SK-N-DZ (cell line): ENCODE data around the gene ARL3. TPM values are rescaled to one million over a fixed set of nuclear protein-coding genes. Genes with fewer than 3 reads are reported as not detected.
"Not testable (repeated sequence)": the region's sequence is repeated elsewhere in the genome, so short reads cannot be mapped to it uniquely, and the experiment has no call there.

Experiments used
- DNase-seq: peaks from one replicate; pipeline ENCODE4 v3.0.0-alpha.2; 2015; ENCODE audit warnings: low spot score
- polyA plus RNA-seq, 2 experiments: library from polyadenylated mRNA; depleted of rRNA; stranded (reverse); fragments of >200 nt; gene quantifications; 2 replicates each; pipeline ENCODE4 v1.2.3, GENCODE V29; 2014

ARL3 gene, protein sequence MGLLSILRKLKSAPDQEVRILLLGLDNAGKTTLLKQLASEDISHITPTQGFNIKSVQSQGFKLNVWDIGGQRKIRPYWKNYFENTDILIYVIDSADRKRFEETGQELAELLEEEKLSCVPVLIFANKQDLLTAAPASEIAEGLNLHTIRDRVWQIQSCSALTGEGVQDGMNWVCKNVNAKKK
- polyA plus RNA-seq (2014; cell fraction: cytosol; rRNA removed), result 18.1 and 18.2 TPM in 2 replicates
- polyA plus RNA-seq (2014; cell fraction: nucleus; rRNA removed), result 11.4 and 12.1 TPM in 2 replicates

- peak; percentile 99 for DNase-seq
These were observed at the start of gene ARL3 for GRCh38 chr10:102713814-102714620. ARL3 (minus strand) TSS chr10:102714397; CDS start chr10:102714275, 122 bp downstream.

- no peak for DNase-seq
These were observed 48.9 kb upstream of the ARL3 start for GRCh38 chr10:102763037-102763607.

GRCh38 chr10:102762401-102763015 lies 48.3 kb upstream of the ARL3 start:
- no peak for DNase-seq

GRCh38 chr10:102761981-102762380 lies 47.8 kb upstream of the ARL3 start:
- no peak for DNase-seq

DNA sequence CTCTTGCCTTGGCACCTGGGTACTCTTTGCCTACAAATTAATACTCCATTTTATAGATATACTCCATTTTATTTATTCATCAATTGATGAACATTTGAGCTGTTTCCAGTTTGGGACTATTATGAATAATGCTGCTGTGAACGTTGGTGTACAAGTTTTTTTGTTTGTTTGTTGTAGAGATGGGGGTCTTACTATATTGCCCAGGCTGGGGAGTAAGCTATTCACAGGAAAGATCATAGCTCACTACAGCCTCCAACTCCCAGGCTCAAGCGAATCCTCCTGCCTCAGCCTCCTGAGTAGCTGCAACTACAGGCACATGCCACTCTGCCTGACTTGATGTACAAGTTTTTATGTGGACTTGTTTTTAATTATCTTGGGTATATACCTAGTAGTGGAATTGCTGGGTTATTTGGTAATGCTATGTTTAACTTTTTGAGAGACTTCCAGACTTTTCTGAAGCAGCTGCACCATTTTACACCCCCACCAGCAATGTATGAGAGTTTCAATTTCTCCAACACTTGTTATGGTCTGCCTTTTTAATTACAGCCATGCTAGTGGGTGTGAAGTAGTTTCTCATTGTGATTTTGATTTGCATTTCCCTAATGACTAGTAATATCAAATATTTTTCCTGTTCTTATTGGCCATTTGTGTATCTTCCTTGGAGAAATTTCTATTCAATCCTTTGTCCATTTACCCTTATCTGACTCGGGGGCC lies 45.5 kb upstream of the ARL3 start:
- no peak for DNase-seq

DNA sequence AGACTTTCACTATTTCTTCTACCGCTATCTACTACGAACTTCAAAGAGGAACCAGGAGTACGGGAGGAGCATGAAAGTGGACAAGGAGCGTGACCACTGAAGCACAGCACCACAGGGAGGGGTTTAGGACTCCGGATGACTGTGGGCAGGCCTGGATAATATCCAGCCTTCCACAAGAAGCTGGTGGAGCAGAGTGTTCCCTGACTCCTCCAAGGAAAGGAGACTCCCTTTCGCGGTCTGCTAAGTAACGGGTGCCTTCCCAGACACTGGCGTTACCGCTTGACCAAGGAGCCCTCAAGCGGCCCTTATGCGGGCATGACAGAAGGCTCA lies 44.7 kb upstream of the ARL3 start:
- not testable (repeated sequence) for DNase-seq

DNA sequence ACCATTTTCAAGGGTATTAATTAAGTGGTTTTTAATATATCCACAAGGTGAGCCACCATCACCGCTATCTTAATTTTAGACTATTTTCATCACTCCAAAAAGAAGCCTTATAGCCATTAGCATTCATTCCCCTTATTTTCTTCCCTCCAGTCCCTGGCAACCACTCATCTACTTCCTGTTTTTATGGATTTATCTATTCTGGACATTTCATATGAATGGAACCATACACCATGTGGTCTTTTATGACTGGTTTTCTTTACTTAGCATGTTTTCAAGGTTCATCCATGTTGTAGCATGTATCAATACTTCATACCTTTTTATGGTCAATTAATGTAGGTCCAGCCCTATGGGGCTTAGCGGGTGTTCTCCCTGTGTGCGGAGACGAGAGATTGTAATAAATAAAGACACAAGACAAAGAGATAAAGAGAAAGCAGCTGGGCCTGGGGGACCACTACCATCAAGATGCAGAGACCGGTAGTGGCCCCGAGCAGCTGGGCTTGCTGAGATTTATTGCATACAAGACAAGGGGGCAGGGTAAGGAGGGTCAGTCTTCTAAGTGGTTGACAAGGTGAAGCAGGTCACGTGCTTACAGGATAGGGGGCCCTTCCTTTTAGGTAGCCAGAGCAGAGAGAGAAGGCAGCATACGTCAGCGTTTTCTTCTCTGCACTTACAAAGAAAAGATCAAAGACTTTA lies 44.2 kb upstream of the ARL3 start:
- peak; percentile 52 for DNase-seq

DNA sequence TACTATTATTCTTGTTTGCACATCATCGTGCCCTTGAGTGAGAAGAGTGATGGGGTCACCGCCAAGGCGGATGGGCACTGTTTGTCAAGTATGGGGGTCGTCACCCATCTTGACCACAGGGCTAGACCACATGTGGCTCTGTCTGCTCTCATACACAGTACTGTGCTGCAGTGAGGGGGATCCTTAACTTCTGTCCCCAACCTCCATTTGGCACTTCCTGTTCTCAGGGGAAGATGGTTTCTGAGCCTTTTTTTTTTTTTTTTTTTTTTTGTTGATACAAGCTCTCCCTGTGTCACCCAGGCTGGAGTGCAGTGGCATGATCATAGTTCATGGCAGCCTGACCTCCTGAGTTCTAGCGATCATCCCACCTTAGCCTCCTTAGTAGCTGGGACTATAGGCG lies 43.1 kb upstream of the ARL3 start:
- no peak for DNase-seq

DNA sequence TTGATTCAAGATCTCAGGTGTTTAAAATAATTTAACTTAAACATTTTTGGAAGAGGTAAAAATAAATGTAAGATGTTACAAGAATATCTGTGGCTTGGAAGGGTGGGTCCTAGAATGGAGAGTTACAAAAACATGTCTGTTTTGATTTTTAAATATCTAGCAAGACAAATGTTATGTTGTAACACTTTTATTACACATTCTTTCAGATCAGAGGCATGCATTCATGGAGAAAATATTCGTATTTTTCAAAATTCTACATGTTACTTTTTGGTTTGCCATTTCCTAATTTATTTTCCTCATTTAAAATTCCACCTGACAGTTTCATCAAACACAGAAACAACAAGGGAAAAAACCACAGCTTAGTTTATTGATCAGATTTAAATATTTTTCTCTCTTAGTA lies 39.5 kb upstream of the ARL3 start:
- DNase-seq, result no peak

DNA sequence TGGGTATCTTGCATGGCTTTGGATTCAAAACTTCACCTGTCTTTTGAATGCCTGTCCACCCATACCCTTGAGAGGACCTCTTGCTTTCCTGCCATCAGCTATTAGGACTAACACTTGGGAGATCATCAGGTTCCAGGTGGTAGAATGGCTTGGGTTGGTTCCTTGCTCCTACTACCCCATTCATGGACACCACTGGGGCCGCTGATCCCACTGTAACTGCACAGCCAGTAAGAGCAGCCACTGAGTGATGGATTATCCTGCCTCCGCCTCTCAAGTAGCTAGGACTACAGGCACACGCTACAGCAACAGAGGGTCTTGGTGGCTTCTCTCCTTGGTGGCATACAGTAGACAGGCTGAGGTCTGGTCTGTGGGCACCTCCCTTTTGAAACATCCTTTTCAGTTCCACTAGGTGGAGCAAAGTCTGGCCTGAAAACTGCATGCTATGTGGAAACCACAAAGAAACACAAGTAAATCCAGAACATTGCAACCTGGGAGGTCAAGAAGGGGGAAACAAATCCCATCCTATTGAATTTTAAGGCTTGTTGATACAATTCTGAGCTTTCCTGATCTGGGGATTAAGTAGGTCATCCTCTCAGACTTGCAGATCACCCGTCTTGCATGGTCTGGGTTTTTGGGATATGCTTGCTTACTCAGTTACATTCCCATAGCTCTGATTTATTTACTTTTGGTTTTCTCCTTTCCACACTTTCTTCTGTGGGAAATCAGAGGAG lies 38.9 kb upstream of the ARL3 start:
- no peak for DNase-seq

- DNase-seq, result no peak
These were observed 38.2 kb upstream of the ARL3 start for GRCh38 chr10:102752266-102752930.

GRCh38 chr10:102745157-102745556 lies 31.0 kb upstream of the ARL3 start:
- DNase-seq, result no peak

- DNase-seq, result no peak
These were observed 30.3 kb upstream of the ARL3 start for GRCh38 chr10:102744374-102745051.

DNA sequence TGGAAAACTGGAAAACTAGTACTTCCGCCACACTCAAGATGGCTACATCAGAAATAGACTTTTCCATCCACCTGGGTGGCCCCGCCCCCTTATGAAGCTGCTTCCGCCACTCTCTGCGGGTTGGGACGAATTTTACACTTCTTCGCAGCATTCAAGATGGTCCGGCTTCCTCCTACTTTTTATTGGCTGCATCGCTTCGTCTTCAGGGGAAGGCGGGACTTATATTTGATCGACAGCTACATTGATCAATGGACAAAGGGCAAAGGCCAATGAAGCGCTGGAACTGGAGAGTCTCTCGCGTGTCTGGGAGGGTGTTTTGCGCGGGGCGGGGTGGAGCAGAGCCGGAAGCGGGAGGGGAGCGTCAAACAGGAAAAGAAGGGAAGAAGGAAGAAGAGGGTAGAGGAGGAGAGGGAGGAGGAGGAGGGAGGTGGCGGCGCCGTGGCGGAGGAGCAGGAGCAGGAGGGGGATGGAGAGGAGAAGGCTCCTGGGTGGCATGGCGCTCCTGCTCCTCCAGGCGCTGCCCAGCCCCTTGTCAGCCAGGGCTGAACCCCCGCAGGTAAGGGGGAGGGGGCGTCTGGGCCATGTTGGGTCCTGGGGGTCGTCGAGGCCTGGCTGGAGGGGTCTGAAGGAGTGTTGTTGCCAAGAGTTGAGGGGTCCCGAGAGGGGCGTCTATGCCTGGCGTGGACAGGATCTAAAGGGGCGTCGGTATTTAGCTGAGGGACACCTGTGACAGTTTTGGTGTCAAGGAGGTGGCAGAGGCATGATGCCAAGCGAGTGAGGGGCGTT lies 29.6 kb upstream of the ARL3 start, which contains the start of gene WBP1L:
TSS of gene WBP1L (plus strand) at position 361 of the 786 bp plus-strand sequence. CDS start at position 467, 106 bp downstream.
- peak; percentile 100 for DNase-seq

DNA sequence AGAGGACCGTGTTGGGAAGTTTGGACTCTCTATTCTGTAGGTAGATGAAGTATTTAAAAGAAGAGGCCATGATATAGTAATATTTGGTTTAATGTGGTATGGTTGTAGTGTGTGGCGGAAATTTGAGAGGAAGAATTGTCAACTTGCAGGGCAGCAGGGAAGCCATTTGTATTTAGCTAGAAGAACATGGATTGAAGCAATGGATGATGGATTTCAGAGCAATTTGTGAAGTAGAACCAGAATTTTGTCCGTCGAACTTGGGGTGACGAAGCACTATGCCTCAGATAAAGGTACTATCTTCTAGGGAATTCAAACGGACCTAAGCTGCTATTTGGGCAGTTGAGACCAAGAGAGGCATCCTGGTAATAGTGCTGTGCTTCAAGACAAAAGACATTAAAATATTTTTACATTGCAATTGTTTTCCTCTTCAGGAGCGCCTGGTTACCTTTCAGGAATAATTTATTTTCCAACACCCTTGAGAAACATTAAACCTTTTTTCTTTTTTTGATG lies 28.9 kb upstream of the ARL3 start:
- DNase-seq, result no peak

DNA sequence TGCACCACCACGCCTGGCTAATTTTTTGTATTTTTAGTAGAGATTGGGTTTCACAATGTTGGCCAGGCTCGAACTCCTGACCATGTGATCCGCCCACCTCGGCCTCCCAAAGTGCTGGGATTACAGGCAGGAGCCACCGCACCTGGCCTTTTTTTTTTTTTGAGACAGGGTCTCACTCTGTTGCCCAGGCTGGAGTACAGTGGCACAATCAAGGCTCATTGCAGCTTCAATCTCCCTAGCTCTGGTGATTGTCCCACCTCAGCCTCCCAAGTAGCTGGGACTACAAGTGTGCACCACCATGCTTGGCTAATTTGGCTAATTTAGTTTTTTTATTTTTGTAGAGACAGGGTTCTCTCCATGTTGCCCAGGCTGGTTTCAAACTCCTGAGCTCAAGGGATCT lies 28.1 kb upstream of the ARL3 start:
- not testable (repeated sequence) for DNase-seq

DNA sequence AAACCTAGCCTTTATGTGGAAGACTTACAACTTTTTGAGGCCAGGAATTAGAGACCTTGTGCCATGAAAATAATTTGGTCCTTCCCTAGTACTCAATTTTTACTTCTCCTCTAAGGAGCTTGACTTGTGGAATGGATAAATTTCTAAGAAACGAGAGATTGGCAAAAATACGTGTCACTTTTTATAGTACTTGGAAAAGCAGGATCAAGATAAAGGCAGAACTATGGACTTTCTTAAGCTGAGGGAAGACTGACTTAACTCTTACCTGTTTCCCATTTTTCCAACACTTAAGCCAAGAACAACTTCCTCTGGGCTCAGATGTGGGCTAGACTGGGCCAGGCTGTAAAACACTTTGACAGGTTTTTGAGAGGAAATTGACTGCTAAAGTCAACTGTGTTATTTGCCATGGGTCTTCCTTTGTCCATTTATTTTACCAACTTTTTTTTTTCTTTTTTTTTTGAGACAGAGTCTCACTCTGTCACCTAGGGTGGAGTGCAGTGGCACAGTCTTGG lies 27.6 kb upstream of the ARL3 start:
- no peak for DNase-seq

- no peak for DNase-seq
These were observed 26.0 kb upstream of the ARL3 start for GRCh38 chr10:102740229-102740628.
